Activated T-helper 17 cell treated with anti-CD3 and anti-CD28 coated beads, Interleukin-2, amount 50 U/mL, for 72 hours (primary cell): Measurements from ENCODE around the gene TSPOAP1. TPM values are rescaled to one million over a fixed set of nuclear protein-coding genes. Genes with fewer than 3 reads are reported as not detected.

Source experiments
- ATAC-seq: fragments of 150-1000 bp; cut with Tn5 transposase; replicated peaks from 2 replicates; pipeline ENCODE4 v1.10.0; 2021; ENCODE audit warnings: mild to moderate bottlenecking, moderate library complexity
- H3K27ac Mint-ChIP-seq: one replicate; pipeline ENCODE4 v1.8.0; 2022; ENCODE audit warnings: mixed read lengths
- H3K27me3 Mint-ChIP-seq: one replicate; pipeline ENCODE4 v1.8.0; 2022; ENCODE audit warnings: mixed read lengths
- H3K36me3 Mint-ChIP-seq: one replicate; pipeline ENCODE4 v1.8.0; 2022; ENCODE audit warnings: low read depth, mild to moderate bottlenecking, mixed read lengths
- H3K4me1 Mint-ChIP-seq: one replicate; pipeline ENCODE4 v1.8.0; 2022; ENCODE audit warnings: mixed read lengths
- H3K4me3 Mint-ChIP-seq: one replicate; pipeline ENCODE4 v1.8.0; 2022; ENCODE audit warnings: mild to moderate bottlenecking, mixed read lengths
- H3K9me3 Mint-ChIP-seq: one replicate; pipeline ENCODE4 v1.8.0; 2022; ENCODE audit warnings: mixed read lengths
- total RNA-seq, 2 donors: library from RNA; stranded (reverse); gene quantifications; one replicate each; pipeline ENCODE4 v1.2.3, GENCODE V29; 2022

Gene TSPOAP1
- total RNA-seq, 2 donors from 2014 or later, result 97.2 to 107 TPM

GRCh38 chr17:58304750-58305486 is 23.7 kb downstream of the TSPOAP1 start:
- no peak overlapping the region for H3K4me3 Mint-ChIP-seq
- H3K27me3 Mint-ChIP-seq, result no peaks in the 10 kb centered on the region
- H3K36me3 Mint-ChIP-seq, result peaks cover 19% of the 10 kb centered on the region
- ATAC-seq, result no peak
- H3K4me1 Mint-ChIP-seq, result no peaks in the 10 kb centered on the region
- no peaks in the 10 kb centered on the region for H3K9me3 Mint-ChIP-seq
- H3K27ac Mint-ChIP-seq, result no peak overlapping the region

- no peak overlapping the region for H3K27ac Mint-ChIP-seq
- H3K9me3 Mint-ChIP-seq, result no peaks in the 10 kb centered on the region
- H3K27me3 Mint-ChIP-seq, result no peaks in the 10 kb centered on the region
- ATAC-seq, result peak; percentile 86
- peaks cover 13% of the 10 kb centered on the region for H3K36me3 Mint-ChIP-seq
- H3K4me1 Mint-ChIP-seq, result no peaks in the 10 kb centered on the region
- H3K4me3 Mint-ChIP-seq, result no peak overlapping the region
Measured at GRCh38 chr17:58303971-58304749, 24.4 kb downstream of the TSPOAP1 start.

DNA sequence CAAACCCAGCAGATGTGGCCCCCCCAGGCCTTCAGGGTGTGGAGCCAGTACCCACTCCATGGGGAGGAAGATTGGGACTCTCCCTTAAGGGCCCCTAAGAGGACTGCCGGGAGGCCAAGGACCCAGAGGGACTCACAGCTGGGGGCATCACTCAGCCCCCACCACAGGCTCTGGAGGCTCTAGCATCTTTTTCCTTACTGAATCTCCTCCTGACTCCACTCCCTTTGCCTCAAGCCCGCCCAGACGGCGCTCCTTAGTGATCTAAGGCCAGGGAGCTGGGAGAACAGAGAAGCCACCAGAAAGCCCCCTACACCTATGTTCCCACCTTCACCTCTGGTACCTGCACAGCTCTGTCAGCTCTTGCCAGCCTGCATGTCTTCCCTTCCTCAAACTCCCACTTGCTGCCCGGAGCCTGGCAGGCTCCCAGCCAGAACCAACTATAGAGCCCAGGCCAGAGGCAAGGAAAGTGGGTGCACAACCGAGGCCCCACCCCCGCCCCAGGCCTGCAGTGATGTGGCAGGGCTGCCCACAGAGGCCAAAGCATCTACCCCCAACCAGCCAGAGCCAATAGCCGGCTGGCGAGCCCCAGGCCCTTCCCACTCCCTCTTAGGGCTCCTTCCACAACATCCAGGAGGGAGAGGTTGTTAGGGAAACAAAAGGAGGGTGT is 25.5 kb downstream of the TSPOAP1 start:
- H3K27ac Mint-ChIP-seq, result no peak overlapping the region
- H3K4me3 Mint-ChIP-seq, result no peak overlapping the region
- no peaks in the 10 kb centered on the region for H3K4me1 Mint-ChIP-seq
- no peaks in the 10 kb centered on the region for H3K27me3 Mint-ChIP-seq
- H3K36me3 Mint-ChIP-seq, result peaks cover 10% of the 10 kb centered on the region
- H3K9me3 Mint-ChIP-seq, result no peaks in the 10 kb centered on the region
- no peak for ATAC-seq

DNA sequence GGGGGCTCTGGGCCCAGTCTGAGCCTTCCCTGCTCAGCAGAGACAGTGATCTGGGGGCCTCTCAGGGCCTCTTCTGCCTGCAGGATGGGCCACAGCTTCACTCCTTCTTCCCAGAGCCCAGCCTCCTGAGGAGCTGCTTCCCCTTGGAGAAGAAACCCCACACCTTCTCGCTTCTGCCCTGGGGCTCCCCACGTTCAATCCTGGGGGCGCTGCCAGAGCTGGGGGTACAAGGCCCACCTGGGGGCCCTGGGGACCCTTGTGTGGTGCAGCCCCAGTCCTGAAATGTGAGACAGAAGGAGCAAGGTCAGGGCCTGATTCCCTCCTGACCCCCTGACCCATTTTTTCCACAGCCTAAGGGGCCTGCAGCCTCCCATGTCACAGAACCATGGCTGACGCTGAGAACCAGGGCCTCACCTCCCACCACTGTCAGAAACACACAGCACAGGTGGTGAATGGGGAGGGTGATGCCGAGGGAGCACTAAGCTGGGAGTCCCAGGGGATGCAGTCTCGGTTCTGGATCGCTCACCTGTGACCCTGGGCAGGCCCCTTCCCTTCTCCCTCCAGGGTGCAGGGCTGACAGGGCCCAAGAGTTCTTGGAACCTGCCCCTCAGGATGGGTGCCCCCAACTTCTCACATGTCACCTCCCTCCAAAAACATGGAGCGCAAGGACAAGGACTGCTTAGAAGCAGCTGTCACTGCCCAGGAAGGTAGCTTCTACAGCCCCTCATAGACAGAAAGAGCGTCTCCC is 26.2 kb downstream of the TSPOAP1 start:
- H3K27me3 Mint-ChIP-seq, result no peaks in the 10 kb centered on the region
- no peak overlapping the region for H3K4me3 Mint-ChIP-seq
- H3K4me1 Mint-ChIP-seq, result no peaks in the 10 kb centered on the region
- H3K36me3 Mint-ChIP-seq, result peaks cover 8% of the 10 kb centered on the region
- H3K9me3 Mint-ChIP-seq, result no peaks in the 10 kb centered on the region
- no peak overlapping the region for H3K27ac Mint-ChIP-seq
- ATAC-seq, result no peak

DNA sequence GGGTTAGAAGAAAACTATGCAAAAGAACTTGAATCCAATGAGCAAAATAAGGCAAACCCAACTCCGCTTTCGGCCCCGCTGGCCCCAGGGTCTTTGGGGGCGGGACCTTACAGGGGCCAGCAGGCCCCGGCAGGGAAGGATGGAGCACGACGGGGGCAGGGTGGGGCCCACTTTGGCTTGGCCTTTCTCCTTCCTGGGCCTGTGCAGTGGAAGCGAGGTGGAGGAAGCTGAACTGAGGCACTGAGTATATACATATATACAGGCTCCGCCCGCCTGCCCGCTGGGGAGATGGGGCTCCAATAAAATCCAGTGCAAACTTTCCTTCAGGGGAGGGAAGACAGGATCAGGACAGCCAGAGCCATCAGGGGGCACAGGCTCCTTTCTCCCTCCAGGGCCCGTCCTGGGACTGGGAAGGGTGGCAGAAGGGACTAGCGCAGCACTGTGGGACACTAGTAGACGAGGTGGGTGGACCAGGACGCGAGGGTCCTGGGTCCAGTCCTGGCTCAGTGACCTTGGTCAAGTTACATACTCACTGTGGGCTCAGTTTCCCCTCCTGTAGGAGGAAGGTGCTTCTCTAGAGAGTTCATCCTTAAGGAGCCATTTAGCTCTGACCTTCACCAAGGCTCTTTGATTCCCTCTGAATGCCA is 27.0 kb downstream of the TSPOAP1 start:
- H3K36me3 Mint-ChIP-seq, result peaks cover under 1% of the 10 kb centered on the region
- H3K9me3 Mint-ChIP-seq, result no peaks in the 10 kb centered on the region
- H3K27me3 Mint-ChIP-seq, result no peaks in the 10 kb centered on the region
- H3K4me3 Mint-ChIP-seq, result no peak overlapping the region
- H3K27ac Mint-ChIP-seq, result no peak overlapping the region
- ATAC-seq, result no peak
- no peaks in the 10 kb centered on the region for H3K4me1 Mint-ChIP-seq

- Mint-ChIP-seq H3K27me3 (no peaks in the 10 kb centered on the region), H3K9me3 (no peaks in the 10 kb centered on the region), H3K36me3 (no peaks in the 10 kb centered on the region), H3K4me3 (no peak overlapping the region), H3K4me1 (no peaks in the 10 kb centered on the region), H3K27ac (peak overlapping the region; percentile 3)
- no peak for ATAC-seq
Measured at GRCh38 chr17:58300336-58300735, 28.3 kb downstream of the TSPOAP1 start.

DNA sequence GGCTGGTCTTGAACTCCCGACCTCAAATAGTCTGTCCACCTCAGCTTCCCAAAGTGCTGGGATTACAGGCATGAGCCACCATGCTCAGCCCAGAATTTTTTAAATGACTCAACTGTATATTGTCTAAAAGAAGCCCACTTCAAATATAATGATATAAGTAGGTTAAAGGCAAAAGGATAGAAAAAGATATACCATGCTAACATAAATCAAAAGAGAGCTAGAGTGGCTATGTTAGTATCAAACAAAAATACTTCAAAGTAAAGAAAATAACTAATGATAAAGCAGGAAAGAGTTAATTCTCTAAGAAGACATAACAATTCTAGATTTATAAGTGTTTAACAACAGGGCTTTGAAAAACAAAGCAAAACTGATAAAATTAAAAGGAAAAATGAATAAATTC is 34.6 kb downstream of the TSPOAP1 start:
- no peak overlapping the region for H3K27ac Mint-ChIP-seq
- H3K9me3 Mint-ChIP-seq, result no peaks in the 10 kb centered on the region
- no peak overlapping the region for H3K4me3 Mint-ChIP-seq
- H3K36me3 Mint-ChIP-seq, result no peaks in the 10 kb centered on the region
- peaks cover 10% of the 10 kb centered on the region for H3K27me3 Mint-ChIP-seq
- H3K4me1 Mint-ChIP-seq, result no peaks in the 10 kb centered on the region
- ATAC-seq, result no peak

- no peak for ATAC-seq
- Mint-ChIP-seq H3K27me3 (peaks cover 16% of the 10 kb centered on the region), H3K4me1 (no peaks in the 10 kb centered on the region), H3K4me3 (no peak overlapping the region), H3K9me3 (no peaks in the 10 kb centered on the region), H3K36me3 (no peaks in the 10 kb centered on the region), H3K27ac (no peak overlapping the region)
Measured at GRCh38 chr17:58291246-58291645, 37.3 kb downstream of the TSPOAP1 start.

GRCh38 chr17:58289869-58290268 is 38.7 kb downstream of the TSPOAP1 start:
- Mint-ChIP-seq H3K9me3 (no peaks in the 10 kb centered on the region), H3K27me3 (peaks cover 16% of the 10 kb centered on the region), H3K27ac (no peak overlapping the region), H3K4me3 (no peak overlapping the region), H3K4me1 (no peaks in the 10 kb centered on the region), H3K36me3 (no peaks in the 10 kb centered on the region)
- ATAC-seq, result no peak

GRCh38 chr17:58285422-58285810 is 43.2 kb downstream of the TSPOAP1 start:
- Mint-ChIP-seq H3K27ac (peak overlapping the region; percentile 9), H3K4me1 (no peaks in the 10 kb centered on the region)
- ATAC-seq, result no peak

GRCh38 chr17:58284613-58285421 is 43.8 kb downstream of the TSPOAP1 start:
- Mint-ChIP-seq H3K27ac (peak overlapping the region; percentile 9), H3K4me1 (no peaks in the 10 kb centered on the region), H3K9me3 (no peaks in the 10 kb centered on the region), H3K27me3 (peaks cover 11% of the 10 kb centered on the region), H3K4me3 (no peak overlapping the region), H3K36me3 (no peaks in the 10 kb centered on the region)
- no peak for ATAC-seq

More at GRCh38 chr17:58285422-58285810, 43.2 kb downstream of the TSPOAP1 start:
- Mint-ChIP-seq H3K4me3 (no peak overlapping the region), H3K36me3 (no peaks in the 10 kb centered on the region), H3K27me3 (peaks cover 13% of the 10 kb centered on the region), H3K9me3 (no peaks in the 10 kb centered on the region)

- Mint-ChIP-seq H3K27me3 (peaks cover 14% of the 10 kb centered on the region), H3K9me3 (no peaks in the 10 kb centered on the region), H3K36me3 (no peaks in the 10 kb centered on the region), H3K4me3 (no peak overlapping the region), H3K27ac (no peak overlapping the region), H3K4me1 (no peaks in the 10 kb centered on the region)
- no peak for ATAC-seq
Measured at GRCh38 chr17:58283674-58284612, 44.7 kb downstream of the TSPOAP1 start.
